ENCODE data around the gene RNF208.

The RNF208 gene

DNA sequence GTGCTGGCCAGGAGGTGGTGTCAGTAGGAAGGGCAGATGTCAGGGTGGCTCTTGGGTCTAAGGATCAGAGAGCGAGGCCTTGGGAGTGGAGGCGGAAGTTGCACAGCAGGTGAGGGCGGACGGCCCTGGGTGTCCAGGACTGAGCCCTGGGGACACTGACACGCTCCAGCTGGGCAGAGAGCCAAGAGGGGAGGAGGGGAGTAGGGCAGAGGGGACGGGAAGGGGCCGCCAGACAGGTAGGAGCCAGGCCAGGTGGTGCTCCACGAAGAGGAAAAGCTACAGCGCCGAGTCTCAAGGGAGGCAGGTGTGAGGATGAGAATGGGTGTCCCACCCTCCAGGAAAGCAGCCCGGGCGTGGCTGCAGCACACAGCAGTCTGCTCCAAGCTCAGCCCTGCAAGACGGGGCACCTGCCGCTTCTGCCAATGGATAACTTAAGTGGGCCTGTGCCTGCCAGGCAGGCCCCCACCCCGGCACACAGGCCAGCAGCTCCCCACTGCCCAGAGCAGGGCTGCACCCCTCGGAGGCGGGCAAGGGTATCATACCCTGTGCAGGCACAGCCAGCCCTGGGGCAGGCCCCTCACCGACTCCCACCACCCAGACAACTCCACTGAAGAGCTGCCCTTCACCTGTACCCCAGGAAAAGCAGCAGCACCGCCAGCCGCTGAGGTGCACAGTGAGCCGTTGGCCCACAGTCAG is 26.4 kb downstream of the RNF208 start:
- TF ChIP-seq, protein P1, sequence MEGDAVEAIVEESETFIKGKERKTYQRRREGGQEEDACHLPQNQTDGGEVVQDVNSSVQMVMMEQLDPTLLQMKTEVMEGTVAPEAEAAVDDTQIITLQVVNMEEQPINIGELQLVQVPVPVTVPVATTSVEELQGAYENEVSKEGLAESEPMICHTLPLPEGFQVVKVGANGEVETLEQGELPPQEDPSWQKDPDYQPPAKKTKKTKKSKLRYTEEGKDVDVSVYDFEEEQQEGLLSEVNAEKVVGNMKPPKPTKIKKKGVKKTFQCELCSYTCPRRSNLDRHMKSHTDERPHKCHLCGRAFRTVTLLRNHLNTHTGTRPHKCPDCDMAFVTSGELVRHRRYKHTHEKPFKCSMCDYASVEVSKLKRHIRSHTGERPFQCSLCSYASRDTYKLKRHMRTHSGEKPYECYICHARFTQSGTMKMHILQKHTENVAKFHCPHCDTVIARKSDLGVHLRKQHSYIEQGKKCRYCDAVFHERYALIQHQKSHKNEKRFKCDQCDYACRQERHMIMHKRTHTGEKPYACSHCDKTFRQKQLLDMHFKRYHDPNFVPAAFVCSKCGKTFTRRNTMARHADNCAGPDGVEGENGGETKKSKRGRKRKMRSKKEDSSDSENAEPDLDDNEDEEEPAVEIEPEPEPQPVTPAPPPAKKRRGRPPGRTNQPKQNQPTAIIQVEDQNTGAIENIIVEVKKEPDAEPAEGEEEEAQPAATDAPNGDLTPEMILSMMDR (IDR thresholded peaks at IDR 0.05; ENCODE audit: low read depth, low read length, missing control alignments) = no peak
- H3K4me3 ChIP-seq (ENCODE audit: low read depth, low read length) = no peak overlapping the region
- DNase-seq (ENCODE audit: low read depth) = no peak

DNA sequence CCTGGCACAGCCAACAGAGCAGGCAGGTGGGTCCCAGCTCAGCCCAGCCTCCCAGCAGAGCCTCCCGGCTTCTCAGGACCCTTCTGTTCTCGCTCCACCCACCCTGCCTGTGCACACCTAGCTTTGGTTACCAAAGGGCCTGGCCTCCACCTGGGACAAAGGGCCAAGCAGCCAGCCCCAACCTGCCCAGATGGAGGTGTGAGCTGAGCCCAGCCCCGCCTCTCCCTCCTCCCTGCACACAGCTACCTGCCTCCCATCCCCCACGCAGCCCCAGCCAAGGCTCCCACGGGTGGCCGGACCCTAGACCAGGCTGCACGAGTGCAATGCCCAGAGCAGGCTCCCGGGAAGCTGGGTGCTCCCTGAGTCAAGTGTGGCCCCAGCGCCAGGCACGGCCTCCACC is 27.1 kb downstream of the RNF208 start:
- DNase-seq (ENCODE audit: low read depth) = no peak
- TF ChIP-seq, protein P1 (IDR thresholded peaks at IDR 0.05; ENCODE audit: low read depth, low read length, missing control alignments) = no peak
- H3K4me3 ChIP-seq (ENCODE audit: low read depth, low read length) = no peak overlapping the region

DNA sequence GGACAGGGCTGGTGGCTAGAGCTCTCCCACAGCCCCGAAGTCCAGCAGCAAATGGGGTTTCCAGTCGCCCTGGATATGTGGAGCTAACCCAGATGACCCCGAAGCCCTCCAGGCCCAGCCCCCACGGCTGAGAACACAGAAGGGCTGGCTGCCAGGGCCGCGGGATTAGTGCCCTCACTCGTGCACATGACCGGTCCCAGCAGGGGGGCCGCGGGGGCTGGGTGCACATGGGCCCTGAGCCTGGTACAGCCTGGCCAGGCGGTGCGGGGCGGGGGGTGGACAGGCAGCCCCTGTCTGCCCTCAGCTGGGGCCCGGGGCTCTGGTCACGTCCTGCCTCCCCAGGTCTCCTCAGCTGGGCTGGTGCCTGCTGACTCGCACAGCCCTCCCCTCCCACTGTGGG is 27.7 kb downstream of the RNF208 start:
- DNase-seq (ENCODE audit: low read depth) = no peak
- H3K4me3 ChIP-seq (ENCODE audit: low read depth, low read length) = no peak overlapping the region
- TF ChIP-seq, protein P1 (IDR thresholded peaks at IDR 0.05; ENCODE audit: low read depth, low read length, missing control alignments) = no peak

DNA sequence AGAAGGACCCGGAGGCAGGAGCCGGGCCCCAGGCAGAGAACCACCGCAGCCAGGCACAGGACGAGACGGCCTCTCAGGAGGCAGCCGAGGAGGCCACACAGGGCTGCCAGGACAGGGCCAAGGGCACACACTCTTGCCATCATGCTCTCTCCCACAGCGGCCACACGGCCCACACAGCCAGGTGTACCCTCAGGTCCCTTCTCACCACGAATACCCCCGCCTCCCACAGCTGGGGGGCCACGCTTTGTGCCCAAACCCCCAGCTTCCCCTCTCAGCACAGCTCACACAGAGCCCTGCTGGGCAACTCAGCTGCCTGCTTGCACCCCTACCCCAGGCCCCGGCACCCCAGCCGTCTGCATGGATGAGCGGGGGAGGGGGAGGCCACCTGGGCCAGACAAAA is 28.3 kb downstream of the RNF208 start:
- no peak for DNase-seq (ENCODE audit: low read depth)
- TF ChIP-seq, protein P1 (IDR thresholded peaks at IDR 0.05; ENCODE audit: low read depth, low read length, missing control alignments) = no peak
- no peak overlapping the region for H3K4me3 ChIP-seq (ENCODE audit: low read depth, low read length)

DNA sequence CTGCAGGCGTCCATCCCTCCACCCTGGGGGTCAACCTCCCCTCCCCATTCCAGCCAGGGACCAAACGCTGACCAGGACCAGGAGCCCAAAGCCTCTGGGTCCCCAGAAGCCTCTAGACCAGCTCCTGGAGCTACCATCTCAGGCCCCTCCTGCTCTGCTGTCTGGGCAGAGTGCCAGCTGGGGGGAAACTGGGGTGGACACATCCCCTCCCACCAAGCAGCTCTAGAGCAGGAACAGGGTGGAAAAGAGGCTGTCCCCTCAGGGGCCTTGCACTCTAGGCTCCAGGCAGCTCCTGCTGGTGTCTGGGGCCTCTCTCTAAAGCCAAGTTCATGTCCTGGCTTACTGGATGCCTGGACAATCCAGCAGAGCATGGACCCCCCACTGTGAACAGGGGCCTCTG is 29.2 kb downstream of the RNF208 start:
- DNase-seq (ENCODE audit: low read depth) = no peak
- no peak overlapping the region for H3K4me3 ChIP-seq (ENCODE audit: low read depth, low read length)
- TF ChIP-seq, protein P1 (IDR thresholded peaks at IDR 0.05; ENCODE audit: low read depth, low read length, missing control alignments) = no peak

DNA sequence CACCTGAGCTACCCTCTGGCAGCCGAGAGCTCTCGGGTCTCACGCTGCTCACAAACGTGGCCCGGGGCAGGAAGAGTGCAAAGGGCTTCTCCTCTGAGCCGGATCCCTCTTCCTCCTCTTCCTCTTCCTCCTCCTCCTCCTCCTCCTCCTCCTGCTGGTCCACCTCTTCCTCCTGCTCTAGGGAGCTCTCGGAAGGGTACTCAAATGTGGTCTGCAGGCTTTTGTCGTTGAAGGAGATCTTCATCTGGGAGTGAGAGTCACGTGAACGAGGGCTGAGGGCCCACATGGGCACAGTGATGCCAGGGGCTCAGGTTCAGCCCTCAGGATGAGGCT is 29.6 kb downstream of the RNF208 start:
- no peak overlapping the region for H3K4me3 ChIP-seq (ENCODE audit: low read depth, low read length)
- DNase-seq (ENCODE audit: low read depth) = no peak
- TF ChIP-seq, protein P1 (IDR thresholded peaks at IDR 0.05; ENCODE audit: low read depth, low read length, missing control alignments) = no peak

All from GM12864 (cell line).